ENCODE data around the gene MPRIP. TPM values are rescaled to one million over a fixed set of nuclear protein-coding genes. Genes with fewer than 3 reads are reported as not detected.

MPRIP gene
- total and polyA plus RNA-seq, 2 donors (not counting 1 experiment from before 2014, with no cell fraction given): 130 to 299 TPM

DNA sequence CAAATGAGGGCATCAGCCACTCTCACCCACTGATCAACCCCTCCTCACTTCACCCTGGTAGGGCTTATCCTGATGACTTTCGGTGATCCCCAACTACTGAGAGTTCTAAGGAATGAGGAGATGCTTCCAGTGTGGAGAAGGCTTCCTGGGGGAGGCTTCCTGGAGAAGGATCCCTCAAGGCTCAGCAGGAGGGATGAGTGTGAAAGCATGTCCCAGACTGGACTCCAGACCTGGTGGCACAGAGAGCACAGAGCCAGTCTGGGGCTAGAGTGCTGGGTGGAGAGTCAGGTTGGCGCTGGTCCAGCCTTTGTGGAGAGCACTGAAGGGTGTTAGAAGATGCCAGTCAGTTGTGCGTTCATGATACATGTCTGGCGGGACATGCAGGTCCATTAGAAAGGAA lies 110.1 kb downstream of the MPRIP start:
- Mint-ChIP-seq H3K27ac (no peak overlapping the region), H3K4me3 (no peak overlapping the region), H3K9me3 (ENCODE audit: insufficient read depth) (no peaks in the 10 kb centered on the region), H3K27me3 (no peaks in the 10 kb centered on the region), H3K4me1 (peaks cover 8% of the 10 kb centered on the region)
- no peaks in the 10 kb centered on the region for H3K9me3 ChIP-seq (ENCODE audit: control extremely low read depth in 1 of 3, control insufficient read depth in 2 of 3, insufficient read depth in 1 of 3, low read length in 2 of 3)
- no peak overlapping the region for H3K4me2 ChIP-seq (replicated peaks; ENCODE audit: low read depth, low read length, poor library complexity, severe bottlenecking)
- H4K20me1 ChIP-seq (ENCODE audit: control insufficient read depth, insufficient read depth, low read length, poor library complexity, severe bottlenecking): no peaks in the 10 kb centered on the region
- no peak overlapping the region for H3K4me3 ChIP-seq (ENCODE audit: control extremely low read depth in 1 of 5, extremely low read depth in 1 of 5, insufficient read depth in 1 of 5, low read depth in 2 of 5, low read length in 4 of 5)
- no peaks in the 10 kb centered on the region for H3K27me3 ChIP-seq (replicated peaks in 1 of 4; ENCODE audit: control extremely low read depth in 1 of 4, control insufficient read depth in 3 of 4, insufficient read depth in 4 of 4, low read length in 3 of 4)
- no peak for TF ChIP-seq EZH2 (IDR thresholded peaks at IDR 0.05; ENCODE audit: borderline replicate concordance, insufficient read depth, low read depth, low read length, poor library complexity, severe bottlenecking)
- TF ChIP-seq, protein P1, sequence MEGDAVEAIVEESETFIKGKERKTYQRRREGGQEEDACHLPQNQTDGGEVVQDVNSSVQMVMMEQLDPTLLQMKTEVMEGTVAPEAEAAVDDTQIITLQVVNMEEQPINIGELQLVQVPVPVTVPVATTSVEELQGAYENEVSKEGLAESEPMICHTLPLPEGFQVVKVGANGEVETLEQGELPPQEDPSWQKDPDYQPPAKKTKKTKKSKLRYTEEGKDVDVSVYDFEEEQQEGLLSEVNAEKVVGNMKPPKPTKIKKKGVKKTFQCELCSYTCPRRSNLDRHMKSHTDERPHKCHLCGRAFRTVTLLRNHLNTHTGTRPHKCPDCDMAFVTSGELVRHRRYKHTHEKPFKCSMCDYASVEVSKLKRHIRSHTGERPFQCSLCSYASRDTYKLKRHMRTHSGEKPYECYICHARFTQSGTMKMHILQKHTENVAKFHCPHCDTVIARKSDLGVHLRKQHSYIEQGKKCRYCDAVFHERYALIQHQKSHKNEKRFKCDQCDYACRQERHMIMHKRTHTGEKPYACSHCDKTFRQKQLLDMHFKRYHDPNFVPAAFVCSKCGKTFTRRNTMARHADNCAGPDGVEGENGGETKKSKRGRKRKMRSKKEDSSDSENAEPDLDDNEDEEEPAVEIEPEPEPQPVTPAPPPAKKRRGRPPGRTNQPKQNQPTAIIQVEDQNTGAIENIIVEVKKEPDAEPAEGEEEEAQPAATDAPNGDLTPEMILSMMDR (IDR thresholded peaks at IDR 0.05): no peak
- intact Hi-C loops (cut with micrococcal nuclease): no loop called here
- peaks cover 0 to 78% of the 10 kb centered on the region in 2 experiments for H3K36me3 ChIP-seq (replicated peaks in 1 of 2; ENCODE audit: control extremely low read depth in 1 of 2, control insufficient read depth in 1 of 2, extremely low read depth in 1 of 2, insufficient read depth in 2 of 2, low read length in 1 of 2)
- DNase-seq (no peak), ATAC-seq (ENCODE audit: low read depth) (no peak)
- H3K4me1 ChIP-seq (ENCODE audit: control insufficient read depth in 2 of 2, insufficient read depth in 2 of 2, low read length in 2 of 2): no peaks in the 10 kb centered on the region
- no peak overlapping the region for H2AFZ ChIP-seq (ENCODE audit: insufficient read depth, low read depth, low read length, poor library complexity, severe bottlenecking)
- H3K9ac ChIP-seq (ENCODE audit: low read length): no peak overlapping the region
- H3K27ac ChIP-seq (ENCODE audit: low read length in 2 of 2): no peak overlapping the region
- no peaks in the 10 kb centered on the region for H3K79me2 ChIP-seq (ENCODE audit: control insufficient read depth, insufficient read depth, low read length)
- ChIA-PET CTCF (no interaction called here), POLR2A (no interaction called here)
- 87% methylated on average over 3 of the region's 4 CpGs for WGBS (ENCODE audit: insufficient coverage)

DNA sequence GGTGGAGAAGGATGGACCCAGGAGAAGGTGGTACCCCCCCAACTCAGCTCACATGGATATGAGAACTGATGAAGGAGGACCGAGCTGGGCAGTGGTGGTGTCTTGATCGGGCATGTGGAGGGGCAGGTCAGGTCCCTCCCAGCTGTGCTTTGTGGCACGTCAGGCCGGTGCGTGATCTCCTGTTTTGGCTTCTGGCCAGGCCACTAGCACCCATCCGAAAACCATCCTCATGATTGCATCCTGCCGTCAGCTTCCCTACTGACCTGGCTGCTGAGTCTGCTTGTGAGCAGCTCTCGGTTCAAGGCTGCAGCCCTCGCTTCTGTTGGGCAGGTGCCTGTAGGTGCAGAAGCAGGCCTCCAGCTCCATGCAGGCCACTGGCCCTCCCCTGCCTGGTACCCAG lies 110.8 kb downstream of the MPRIP start:
- TF ChIP-seq, protein P1 (IDR thresholded peaks at IDR 0.05): no peak
- TF ChIP-seq EZH2 (IDR thresholded peaks at IDR 0.05; ENCODE audit: borderline replicate concordance, insufficient read depth, low read depth, low read length, poor library complexity, severe bottlenecking): no peak
- Histone ChIP-seq H3K79me2 (ENCODE audit: control insufficient read depth, insufficient read depth, low read length) (no peaks in the 10 kb centered on the region), H3K4me1 (ENCODE audit: control insufficient read depth in 2 of 2, insufficient read depth in 2 of 2, low read length in 2 of 2) (no peaks in the 10 kb centered on the region), H3K9ac (ENCODE audit: low read length) (no peak overlapping the region), H3K27me3 (replicated peaks in 1 of 4; ENCODE audit: control extremely low read depth in 1 of 4, control insufficient read depth in 3 of 4, insufficient read depth in 4 of 4, low read length in 3 of 4) (no peaks in the 10 kb centered on the region), H2AFZ (ENCODE audit: insufficient read depth, low read depth, low read length, poor library complexity, severe bottlenecking) (no peak overlapping the region), H3K4me2 (replicated peaks; ENCODE audit: low read depth, low read length, poor library complexity, severe bottlenecking) (no peak overlapping the region), H3K9me3 (ENCODE audit: control extremely low read depth in 1 of 3, control insufficient read depth in 2 of 3, insufficient read depth in 1 of 3, low read length in 2 of 3) (no peaks in the 10 kb centered on the region), H3K27ac (ENCODE audit: low read length in 2 of 2) (no peak overlapping the region), H3K4me3 (ENCODE audit: control extremely low read depth in 1 of 5, extremely low read depth in 1 of 5, insufficient read depth in 1 of 5, low read depth in 2 of 5, low read length in 4 of 5) (no peak overlapping the region), H3K36me3 (replicated peaks in 1 of 2; ENCODE audit: control extremely low read depth in 1 of 2, control insufficient read depth in 1 of 2, extremely low read depth in 1 of 2, insufficient read depth in 2 of 2, low read length in 1 of 2) (peaks cover 0 to 76% of the 10 kb centered on the region in 2 experiments), H4K20me1 (ENCODE audit: control insufficient read depth, insufficient read depth, low read length, poor library complexity, severe bottlenecking) (no peaks in the 10 kb centered on the region)
- Mint-ChIP-seq H3K4me3 (no peak overlapping the region), H3K27ac (no peak overlapping the region), H3K4me1 (peaks cover 8% of the 10 kb centered on the region), H3K9me3 (ENCODE audit: insufficient read depth) (no peaks in the 10 kb centered on the region), H3K27me3 (no peaks in the 10 kb centered on the region)
- DNase-seq (no peak), ATAC-seq (ENCODE audit: low read depth) (no peak)
- intact Hi-C loops (cut with micrococcal nuclease): no loop called here
- WGBS (ENCODE audit: insufficient coverage): 88% methylated on average over 9 of the region's 9 CpGs
- ChIA-PET POLR2A (no interaction called here), CTCF (no interaction called here)
